Activated CD8-positive, alpha-beta memory T cell treated with anti-CD3 and anti-CD28 coated beads, Interleukin-2, amount 50 U/mL, for 1 hour (primary cell): ENCODE results near the gene SERP2.

Experiments used
- DNase-seq: peaks from one replicate; pipeline ENCODE4 v3.0.0-alpha.2; 2020; ENCODE audit errors: extremely low read depth

The SERP2 gene

DNA sequence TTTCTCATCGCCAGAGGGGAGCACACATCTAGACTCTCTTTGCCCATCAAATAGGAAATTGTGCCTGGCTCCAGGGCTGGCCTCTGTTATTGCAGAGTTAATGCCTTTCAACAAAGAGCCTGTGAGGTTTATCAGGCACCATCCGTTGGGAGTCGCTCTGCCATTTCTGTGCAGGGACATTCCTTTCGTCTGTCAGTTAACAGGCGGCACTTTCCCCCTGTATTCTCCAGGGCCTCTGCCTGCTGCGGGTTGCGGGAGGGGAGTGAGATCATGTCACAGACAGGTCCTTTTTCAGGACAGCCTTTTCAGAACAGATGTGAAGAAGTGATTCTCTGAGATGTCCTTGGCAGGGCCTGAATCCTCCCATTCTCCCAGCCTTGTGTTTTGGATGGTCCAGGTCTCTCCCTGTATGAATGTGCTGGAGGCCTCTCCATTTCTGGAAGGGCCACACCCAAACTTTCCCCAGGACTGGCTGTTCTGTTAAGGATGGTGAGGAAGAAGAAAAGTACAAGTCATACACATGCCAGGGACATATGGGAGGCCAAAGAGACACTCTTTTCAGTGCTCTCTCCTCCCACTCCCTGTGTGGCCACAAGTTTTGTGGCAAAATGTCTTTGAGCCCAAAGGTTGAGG is 14.9 kb downstream of the SERP2 start:
- DNase-seq, result no peak

- no peak for DNase-seq
Measured at GRCh38 chr13:44389060-44389666, 15.5 kb downstream of the SERP2 start.

DNA sequence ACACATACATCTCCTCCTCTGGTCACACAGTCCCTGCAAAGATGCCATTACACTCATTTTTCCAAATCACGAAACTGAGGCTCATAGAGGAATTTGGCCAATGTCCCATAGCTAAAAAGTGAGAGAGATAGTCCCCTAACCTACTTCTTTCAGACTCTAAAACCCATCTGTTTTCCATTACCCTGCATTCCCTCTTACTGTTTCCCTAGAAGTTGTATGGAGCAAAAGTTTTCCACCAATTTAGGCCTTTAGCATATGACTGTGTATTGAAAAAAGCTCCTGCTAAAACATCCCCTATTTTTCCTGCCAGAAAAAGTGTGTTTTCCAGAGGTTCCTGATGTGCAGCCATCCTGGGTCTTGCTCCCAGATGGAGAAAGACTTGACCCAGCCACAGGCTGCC is 16.3 kb downstream of the SERP2 start:
- no peak for DNase-seq

DNA sequence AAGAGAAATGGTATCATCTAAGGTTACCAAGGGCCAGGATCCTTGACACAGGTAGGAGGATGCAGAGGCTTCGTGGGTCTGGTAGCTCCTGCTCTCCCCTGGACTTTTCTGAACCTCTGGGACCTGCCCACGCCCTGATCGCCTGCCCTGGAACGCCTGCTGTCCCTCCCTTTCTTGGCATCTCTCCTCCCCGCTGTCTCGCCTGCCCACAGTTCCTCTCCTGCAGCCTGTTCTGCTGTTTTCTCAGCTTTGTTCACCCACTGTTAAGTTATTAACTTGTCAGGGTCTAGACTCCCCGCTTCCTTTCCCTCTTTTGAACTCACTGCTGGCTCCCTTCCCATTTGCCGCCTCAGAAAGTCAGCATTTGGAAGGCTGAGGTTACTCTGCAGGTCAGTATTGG is 19.8 kb downstream of the SERP2 start:
- DNase-seq, result no peak

DNA sequence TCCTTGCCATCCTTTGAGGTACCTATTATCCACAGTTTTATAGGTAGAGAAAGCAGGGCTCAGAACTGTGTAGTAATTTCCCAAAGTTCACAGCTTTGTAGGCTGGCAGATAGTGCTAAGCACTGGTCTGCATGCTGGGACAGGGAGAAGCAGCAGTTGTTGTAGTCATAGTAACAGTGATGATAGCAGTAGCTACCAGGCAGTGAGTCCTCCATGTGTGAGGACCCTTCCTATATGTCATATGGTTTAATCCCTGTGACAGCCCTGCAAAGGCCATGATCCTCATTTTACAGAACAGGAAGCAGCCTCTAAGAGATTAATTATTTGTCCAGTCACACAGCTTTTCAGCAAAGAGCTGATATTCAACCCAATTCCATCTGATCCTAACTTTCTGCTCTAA is 21.0 kb downstream of the SERP2 start:
- DNase-seq, result no peak

DNA sequence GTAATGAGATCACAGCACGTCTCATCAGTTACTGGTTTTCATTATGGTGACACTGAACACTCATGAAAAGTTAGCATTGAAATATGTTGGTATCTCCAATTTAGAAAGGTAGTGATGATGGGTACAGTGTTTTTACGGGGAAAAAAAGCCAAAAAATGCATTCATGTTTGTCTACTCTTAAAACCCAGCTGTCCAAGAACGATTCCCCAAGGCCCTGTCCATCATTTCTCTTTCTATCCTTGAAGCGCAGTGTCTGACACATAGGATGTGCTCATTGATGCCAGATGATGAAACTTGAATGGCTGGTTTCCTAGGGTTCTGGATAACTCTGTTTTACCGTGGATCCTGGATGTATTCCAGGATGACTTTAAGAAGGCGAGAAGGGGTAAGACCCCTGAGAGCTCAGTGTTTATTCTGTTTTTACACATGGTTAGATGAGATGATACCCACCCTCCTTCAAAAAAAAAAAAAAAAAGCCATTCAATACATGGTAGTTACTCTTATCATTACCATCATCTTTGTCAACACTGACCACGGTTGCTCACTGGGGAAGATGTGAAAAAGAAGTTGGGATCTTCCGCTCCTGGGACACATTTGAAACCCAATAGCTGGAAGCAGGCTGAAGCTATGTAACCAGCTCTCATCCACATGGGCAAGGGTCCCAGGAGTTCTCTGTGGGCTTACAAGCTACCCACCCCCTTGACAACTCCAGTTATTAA is 22.5 kb downstream of the SERP2 start:
- DNase-seq, result no peak

- no peak for DNase-seq
Measured at GRCh38 chr13:44396701-44397580, 23.3 kb downstream of the SERP2 start.

- no peak for DNase-seq
Measured at GRCh38 chr13:44397766-44398223, 24.2 kb downstream of the SERP2 start.

DNA sequence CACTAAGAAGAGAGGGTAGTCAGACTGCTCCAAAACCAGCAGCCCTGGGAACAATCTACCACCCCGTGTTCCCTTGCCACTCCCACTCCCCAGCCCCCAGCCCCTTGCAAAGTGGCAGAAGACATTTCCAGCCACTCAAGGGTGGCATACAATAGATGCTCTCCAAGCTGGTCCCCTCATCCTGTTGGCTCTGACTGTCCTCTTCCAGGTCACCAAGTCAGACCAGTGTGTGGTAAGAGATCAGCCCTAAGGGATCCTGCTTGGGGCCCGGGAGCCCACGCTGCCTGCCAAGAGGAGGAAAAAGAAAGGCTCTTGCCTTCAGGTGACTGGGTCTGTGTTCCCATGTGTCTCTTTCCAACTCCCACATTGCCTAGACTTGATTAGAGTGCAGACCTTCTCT is 25.0 kb downstream of the SERP2 start:
- DNase-seq, result no peak

GRCh38 chr13:44399074-44399473 is 25.4 kb downstream of the SERP2 start:
- no peak for DNase-seq

DNA sequence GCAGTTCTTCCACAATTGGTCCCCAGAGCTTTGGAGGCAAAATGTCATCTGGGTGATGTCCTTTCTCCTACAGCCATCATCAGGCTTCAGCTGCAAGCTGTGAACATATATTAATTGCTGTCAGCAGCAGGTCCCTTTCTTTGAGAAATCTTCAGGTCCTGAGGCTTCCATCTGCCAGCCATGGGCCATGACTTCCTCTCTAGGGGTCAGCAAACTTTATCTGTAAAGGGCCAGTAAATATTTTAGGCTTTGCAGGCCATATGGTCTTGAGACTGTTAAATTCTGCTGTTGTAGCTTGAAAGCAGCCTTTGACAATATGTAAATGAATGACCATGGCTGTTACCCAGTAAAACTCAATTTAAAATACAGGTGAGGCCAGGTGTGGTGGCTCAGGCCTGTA is 27.1 kb downstream of the SERP2 start:
- DNase-seq, result no peak

- DNase-seq, result no peak
Measured at GRCh38 chr13:44401577-44401976, 28.0 kb downstream of the SERP2 start.

DNA sequence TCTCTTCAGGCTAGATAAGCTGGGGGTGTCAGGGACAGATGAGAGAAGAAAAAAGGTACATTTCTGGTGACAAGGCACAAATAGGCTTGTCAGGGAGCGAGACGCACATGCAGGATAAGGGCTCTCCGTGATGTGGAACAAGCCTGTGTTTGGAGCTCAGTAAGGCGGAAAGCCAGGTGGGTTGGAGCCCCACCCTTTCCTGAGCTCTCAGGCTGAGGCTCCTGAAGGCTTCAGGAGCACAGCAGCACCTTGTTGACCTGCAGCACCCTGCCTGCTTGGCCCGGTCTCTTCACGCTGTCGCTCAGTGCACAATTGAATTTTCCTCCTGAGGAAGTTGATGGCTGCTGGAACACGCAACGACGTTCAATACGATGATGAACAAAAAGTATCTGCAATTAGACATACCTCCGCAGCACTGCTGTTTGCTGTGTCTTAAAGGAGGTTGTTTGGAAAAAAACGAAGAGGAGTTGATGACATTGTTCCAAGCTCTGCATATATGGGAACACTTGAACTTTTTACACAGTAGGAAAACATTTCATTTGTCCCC is 29.3 kb downstream of the SERP2 start:
- no peak for DNase-seq

DNA sequence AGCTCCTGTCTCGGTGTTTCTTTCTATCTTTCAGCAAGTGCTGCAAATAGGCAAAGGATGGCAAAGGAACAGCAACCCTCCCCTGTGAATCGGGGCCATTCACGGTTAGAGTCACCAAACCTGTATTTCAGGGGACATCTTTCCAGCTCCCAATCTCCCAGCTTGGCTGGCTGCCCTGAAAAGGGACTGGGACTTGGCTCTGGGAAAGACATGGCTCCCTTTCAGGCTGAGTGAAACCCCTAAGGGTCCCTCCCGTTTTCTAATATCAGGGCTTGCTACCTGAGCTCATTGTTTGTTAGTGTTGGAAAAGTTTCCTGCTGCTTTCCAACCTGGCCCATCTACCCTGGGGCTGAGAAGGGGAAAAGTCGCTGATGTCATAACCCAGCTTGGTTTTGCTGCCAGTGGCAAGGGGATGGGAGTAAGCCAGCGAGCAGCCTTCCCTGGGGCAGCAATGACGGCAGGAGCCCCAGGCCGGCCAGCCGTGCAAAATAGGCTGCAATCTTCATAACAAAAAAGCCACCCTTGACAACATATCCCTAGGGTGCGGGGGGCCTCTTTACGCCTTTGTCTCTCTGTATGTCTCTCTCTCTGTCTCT is 29.9 kb downstream of the SERP2 start:
- no peak for DNase-seq

DNA sequence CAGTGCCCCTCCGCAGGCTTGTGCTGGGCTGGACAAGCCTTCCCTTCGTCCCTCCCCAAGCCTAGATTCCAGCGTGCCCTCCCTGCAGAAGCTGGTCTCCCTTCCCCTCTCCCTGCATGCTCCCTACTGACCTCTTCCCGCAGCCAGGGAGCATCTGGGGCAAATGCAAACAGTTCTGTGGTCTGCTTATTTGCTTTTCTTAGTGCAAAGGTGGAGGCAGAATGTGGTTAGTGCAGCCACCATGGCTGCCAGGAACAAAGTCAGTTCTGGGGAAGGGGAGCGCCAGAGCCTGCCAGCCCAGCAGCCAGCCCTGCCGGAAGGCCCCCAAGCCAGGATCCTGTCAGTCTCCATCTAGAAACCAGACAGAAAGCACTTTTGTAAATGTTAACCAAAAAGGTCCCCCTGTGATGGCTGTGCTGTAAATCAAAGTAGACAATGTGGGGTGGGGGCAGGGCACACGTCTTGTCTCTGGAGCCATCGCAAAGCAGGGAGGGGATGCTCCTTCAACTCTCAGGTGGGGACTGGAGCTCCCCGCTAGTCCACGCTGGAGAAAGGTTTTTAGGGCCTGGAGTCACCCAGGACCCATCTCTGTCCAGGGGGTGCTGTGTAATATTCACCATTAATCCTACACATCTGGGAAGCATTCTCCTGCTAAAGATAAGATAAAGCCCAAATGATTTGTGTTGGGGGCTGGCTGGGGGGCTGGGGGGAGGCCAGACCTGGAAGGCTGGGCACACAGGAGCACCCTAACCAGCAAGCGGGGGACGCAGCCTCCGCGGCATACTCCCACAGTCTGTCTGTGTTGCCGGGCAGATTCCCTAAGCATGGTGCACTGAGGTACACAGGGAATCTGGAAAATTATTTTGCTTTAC is 30.9 kb downstream of the SERP2 start:
- DNase-seq, result no peak

DNA sequence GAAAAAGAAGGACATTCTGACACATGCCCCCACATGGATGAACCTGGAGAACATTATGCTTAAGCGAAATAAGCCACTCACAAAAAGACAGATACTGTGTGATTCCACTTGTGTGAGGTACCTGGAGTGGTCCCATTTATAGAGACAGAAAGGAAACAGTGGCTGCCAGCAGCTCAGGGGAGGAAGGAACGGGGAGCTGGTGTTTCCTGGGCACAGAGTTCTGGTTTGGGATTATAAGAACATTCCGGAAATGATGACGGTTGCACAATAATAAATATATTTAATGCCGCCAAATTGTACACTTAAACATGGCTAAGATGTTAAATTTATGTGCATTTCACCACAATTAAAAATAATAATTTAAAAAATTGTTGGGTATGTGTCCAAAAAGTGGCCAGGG is 33.0 kb downstream of the SERP2 start:
- no peak for DNase-seq

DNA sequence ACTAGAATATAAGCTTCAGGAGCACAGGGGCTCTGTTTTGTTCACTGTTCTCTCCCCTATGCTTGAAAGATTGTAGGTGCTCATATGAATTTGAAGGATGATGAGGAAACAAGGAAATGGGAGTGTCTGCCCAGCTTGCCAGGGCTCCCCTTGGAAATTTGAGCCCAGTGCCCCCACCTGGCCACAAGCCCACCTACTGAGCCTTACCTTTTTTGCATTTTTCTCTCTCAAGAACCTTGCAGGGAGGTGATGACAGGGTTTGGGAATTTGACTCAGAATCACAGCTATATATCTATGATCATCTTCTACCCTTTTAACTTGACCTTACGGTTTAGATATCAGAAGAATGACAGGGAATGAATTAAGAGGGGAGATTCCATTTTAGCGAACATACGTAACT is 33.8 kb downstream of the SERP2 start:
- DNase-seq, result no peak

- no peak for DNase-seq
Measured at GRCh38 chr13:44407891-44408290, 34.3 kb downstream of the SERP2 start.

- no peak for DNase-seq
Measured at GRCh38 chr13:44409595-44409994, 36.0 kb downstream of the SERP2 start.

DNA sequence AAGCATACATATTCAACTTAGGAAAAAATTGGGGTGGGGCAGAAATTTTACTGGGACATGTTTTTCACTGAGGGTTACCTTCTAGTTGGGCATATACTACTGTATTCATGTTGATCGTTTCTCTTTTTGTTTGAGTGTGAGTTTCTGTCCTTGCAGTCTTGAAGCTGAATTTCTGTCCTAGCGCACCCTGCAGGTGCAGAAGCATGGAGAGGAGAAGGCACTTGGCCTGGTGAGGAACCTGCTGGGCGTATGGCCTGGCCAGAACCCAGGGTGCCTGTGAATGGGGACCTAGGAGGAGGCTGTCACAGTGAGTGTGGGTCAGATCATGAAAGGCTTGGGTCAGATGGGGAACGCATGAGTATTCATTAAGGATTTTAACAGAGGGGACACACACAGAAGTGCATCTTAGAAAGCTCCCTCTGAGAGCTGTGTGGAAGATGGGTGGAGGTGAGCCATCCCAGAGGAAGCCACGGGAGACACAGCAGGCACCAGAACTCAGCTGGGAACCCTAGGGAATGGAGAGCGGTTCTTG is 36.8 kb downstream of the SERP2 start:
- no peak for DNase-seq
